Activated CD8-positive, alpha-beta T cell treated with anti-CD3 and anti-CD28 coated beads for 36 hours (primary cell): ENCODE measurements around the gene C2orf80. TPM values are rescaled to one million over a fixed set of nuclear protein-coding genes. Genes with fewer than 3 reads are reported as not detected.
"Not testable (repeated sequence)": the region's sequence is repeated elsewhere in the genome, so short reads cannot be mapped to it uniquely, and the experiment has no call there.

Experiments used
- ATAC-seq: fragments of 200-7000 bp; cut with Tn5 transposase; one replicate; pipeline ENCODE4 v1.10.0; 2021; ENCODE audit warnings: mild to moderate bottlenecking, moderate library complexity
- CTCF ChIA-PET: fragments of 350-600 bp; sonication (Branson Sonifier 250); formaldehyde crosslinking; loops from one replicate; lab custom pipeline; 2021; ENCODE audit warnings: antibody characterized with exemption; lab: Charles Lee
- POLR2A ChIA-PET: fragments of 350-600 bp; sonication (Branson Sonifier 250); formaldehyde crosslinking; loops from one replicate; lab custom pipeline; 2021; ENCODE audit warnings: antibody characterized with exemption; lab: Charles Lee
- DNase-seq: peaks from one replicate; pipeline ENCODE4 v3.0.0-alpha.2; 2020
- H3K27ac Mint-ChIP-seq: one replicate; pipeline ENCODE4 v1.8.0; 2021; ENCODE audit warnings: mild to moderate bottlenecking, mixed read lengths
- H3K27me3 Mint-ChIP-seq: one replicate; pipeline ENCODE4 v1.8.0; 2021; ENCODE audit warnings: mixed read lengths
- H3K36me3 Mint-ChIP-seq: one replicate; pipeline ENCODE4 v1.8.0; 2021; ENCODE audit warnings: low read depth, mixed read lengths
- H3K4me1 Mint-ChIP-seq: one replicate; pipeline ENCODE4 v1.8.0; 2021; ENCODE audit warnings: low read depth, mixed read lengths
- H3K4me3 Mint-ChIP-seq: one replicate; pipeline ENCODE4 v1.8.0; 2021; ENCODE audit warnings: mild to moderate bottlenecking, moderate library complexity, mixed read lengths
- H3K9me3 Mint-ChIP-seq: one replicate; pipeline ENCODE4 v1.8.0; 2021; ENCODE audit warnings: mixed read lengths
- intact Hi-C: fragments of 100-400 bp; cut with micrococcal nuclease; formaldehyde crosslinking; loops from one replicate; pipeline ENCODE4 v1.10.0; 2022
- total RNA-seq, 2 experiments: library from RNA; stranded (reverse); gene quantifications; one replicate each; pipeline ENCODE4 v1.2.3, GENCODE V29; 2021
- TF ChIP-seq, protein P1 (sequence below): fragments of 200-600 bp; IDR thresholded peaks from one replicate; pipeline ENCODE4 v1.8.0; 2022; ENCODE audit warnings: antibody characterized with exemption, mild to moderate bottlenecking

C2orf80 gene
- total RNA-seq, 2 experiments from 2014 or later: not detected

DNA sequence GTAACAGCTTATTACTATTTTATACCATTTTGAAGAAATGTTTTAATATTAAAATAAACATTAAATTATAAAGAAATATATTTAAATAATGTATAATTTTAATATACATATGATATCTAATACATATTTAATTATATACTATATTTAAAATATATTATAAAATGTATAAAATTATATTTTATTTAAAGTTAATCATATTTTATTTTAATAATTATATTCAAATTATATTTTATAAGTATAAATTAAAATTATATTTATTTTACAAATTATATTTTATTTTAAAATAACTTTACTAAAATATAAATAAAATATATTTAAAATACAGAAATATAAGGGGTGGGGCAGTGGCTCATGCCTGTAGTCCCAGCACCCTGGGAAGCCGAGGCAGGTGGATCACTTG, 67.6 kb downstream of the C2orf80 start:
- Mint-ChIP-seq H3K9me3 (no peaks in the 10 kb centered on the region), H3K36me3 (no peaks in the 10 kb centered on the region), H3K27ac (no peak overlapping the region), H3K27me3 (peaks cover 24% of the 10 kb centered on the region), H3K4me1 (peaks cover 5% of the 10 kb centered on the region), H3K4me3 (no peak overlapping the region)
- TF ChIP-seq, protein P1, sequence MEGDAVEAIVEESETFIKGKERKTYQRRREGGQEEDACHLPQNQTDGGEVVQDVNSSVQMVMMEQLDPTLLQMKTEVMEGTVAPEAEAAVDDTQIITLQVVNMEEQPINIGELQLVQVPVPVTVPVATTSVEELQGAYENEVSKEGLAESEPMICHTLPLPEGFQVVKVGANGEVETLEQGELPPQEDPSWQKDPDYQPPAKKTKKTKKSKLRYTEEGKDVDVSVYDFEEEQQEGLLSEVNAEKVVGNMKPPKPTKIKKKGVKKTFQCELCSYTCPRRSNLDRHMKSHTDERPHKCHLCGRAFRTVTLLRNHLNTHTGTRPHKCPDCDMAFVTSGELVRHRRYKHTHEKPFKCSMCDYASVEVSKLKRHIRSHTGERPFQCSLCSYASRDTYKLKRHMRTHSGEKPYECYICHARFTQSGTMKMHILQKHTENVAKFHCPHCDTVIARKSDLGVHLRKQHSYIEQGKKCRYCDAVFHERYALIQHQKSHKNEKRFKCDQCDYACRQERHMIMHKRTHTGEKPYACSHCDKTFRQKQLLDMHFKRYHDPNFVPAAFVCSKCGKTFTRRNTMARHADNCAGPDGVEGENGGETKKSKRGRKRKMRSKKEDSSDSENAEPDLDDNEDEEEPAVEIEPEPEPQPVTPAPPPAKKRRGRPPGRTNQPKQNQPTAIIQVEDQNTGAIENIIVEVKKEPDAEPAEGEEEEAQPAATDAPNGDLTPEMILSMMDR: no peak
- CTCF ChIA-PET: interaction anchor here (0.9 to 1.0 kb wide), 2 partner anchors 53 to 132 kb away, joined by 3 read pairs; partner anchors contain the start of gene IDH1
- POLR2A ChIA-PET: no interaction called here
- intact Hi-C loops: no loop called here
- DNase-seq: no peak
- ATAC-seq: no peak

DNA sequence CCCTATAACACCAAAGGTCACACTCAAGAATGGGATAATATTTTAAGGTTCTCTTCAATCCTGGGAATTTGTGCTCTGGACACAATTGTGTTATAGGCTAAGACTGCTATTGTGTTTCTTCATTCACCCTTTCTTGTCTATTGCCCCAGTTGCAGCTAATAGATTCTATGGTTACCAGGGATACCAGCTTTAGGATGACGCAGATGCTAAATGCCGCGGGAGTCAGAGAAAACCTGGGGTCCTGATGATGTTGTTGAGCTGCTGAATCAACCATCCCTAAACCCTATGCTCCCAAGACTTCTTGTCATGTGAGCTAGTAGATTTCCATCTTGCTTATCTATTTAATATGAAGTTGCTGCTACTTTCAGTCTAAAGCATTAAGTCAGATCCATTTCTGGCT, 70.9 kb downstream of the C2orf80 start:
- DNase-seq (no peak), ATAC-seq (no peak)
- Mint-ChIP-seq H3K27ac (no peak overlapping the region), H3K4me1 (peaks cover 1% of the 10 kb centered on the region), H3K9me3 (no peaks in the 10 kb centered on the region), H3K36me3 (no peaks in the 10 kb centered on the region), H3K27me3 (peaks cover 5% of the 10 kb centered on the region), H3K4me3 (no peak overlapping the region)
- intact Hi-C loops: no loop called here
- TF ChIP-seq, protein P1: no peak
- POLR2A ChIA-PET: interaction anchor here (0.7 kb wide), 1 partner anchor 57 kb away, joined by 3 read pairs; no protein-coding TSS in a partner anchor
- CTCF ChIA-PET: interaction anchor here (1.0 kb wide), 1 partner anchor 57 kb away, joined by 3 read pairs; no protein-coding TSS in a partner anchor

DNA sequence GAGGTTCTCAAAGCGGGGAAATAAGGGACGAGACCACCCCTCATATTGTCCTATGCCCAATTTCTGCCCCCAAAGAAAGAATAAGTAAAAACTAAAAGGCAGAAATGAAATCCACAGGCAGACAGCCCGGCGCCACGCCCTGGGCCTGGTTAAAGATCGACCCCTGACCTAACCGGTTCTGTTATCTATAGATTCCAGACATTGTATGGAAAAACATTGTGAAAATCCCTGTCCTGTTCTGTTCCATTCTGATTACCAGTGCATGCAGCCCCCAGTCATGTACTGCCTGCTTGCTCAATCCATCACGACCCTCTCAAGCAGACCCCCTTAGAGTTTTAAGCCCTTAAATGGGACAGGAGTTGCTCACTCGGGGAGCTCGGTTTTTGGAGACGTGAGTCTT, 72.4 kb downstream of the C2orf80 start:
- POLR2A ChIA-PET, intact Hi-C loops, H3K4me1 Mint-ChIP-seq, H3K4me3 Mint-ChIP-seq, H3K27me3 Mint-ChIP-seq, H3K36me3 Mint-ChIP-seq, H3K9me3 Mint-ChIP-seq, DNase-seq, CTCF ChIA-PET, ATAC-seq, H3K27ac Mint-ChIP-seq: not testable (repeated sequence)

Other genes starting within 250 kb of the C2orf80 start
- 1 to 10 TPM; 4.5 to 4.7 TPM for gene PLEKHM3, start 164.5 kb downstream of the C2orf80 start, total RNA-seq
- gene CRYGD, start 65.5 kb downstream of the C2orf80 start, total RNA-seq: not detected
- gene CRYGC, start 60.2 kb downstream of the C2orf80 start, total RNA-seq: not detected
- not detected for gene CRYGB, start 43.9 kb downstream of the C2orf80 start, total RNA-seq
- gene CRYGA, start 26.4 kb downstream of the C2orf80 start, total RNA-seq: not detected
- 10 to 100 TPM; 19.0 to 19.7 TPM for gene IDH1, start 65.0 kb upstream of the C2orf80 start, total RNA-seq
- gene PIKFYVE, start 76.2 kb upstream of the C2orf80 start, total RNA-seq: 10 to 100 TPM; 16.4 to 16.9 TPM
- not detected for gene PTH2R, start 216.8 kb upstream of the C2orf80 start, total RNA-seq